MG63 (cell line): Measurements from ENCODE around the gene IGSF22. TPM values are rescaled to one million over a fixed set of nuclear protein-coding genes. Genes with fewer than 3 reads are reported as not detected.

Experiments
- DNase-seq: peaks from one replicate; pipeline ENCODE4 v3.0.0-alpha.2; 2020
- H3K27me3 ChIP-seq: fragments of 250-450 bp; sonication (Bioruptor Pico); 2 replicates; pipeline ENCODE4 v1.5.1; 2020; ENCODE audit warnings: mild to moderate bottlenecking, moderate library complexity
- H3K36me3 ChIP-seq: fragments of 250-450 bp; sonication (Bioruptor Pico); 2 replicates; pipeline ENCODE4 v1.5.1; 2020; ENCODE audit warnings: mild to moderate bottlenecking, moderate library complexity
- H3K4me3 ChIP-seq: fragments of 250-450 bp; sonication (Bioruptor Pico); 2 replicates; pipeline ENCODE4 v1.5.1; 2020; ENCODE audit warnings: mild to moderate bottlenecking, moderate library complexity
- H3K9me3 ChIP-seq: fragments of 250-450 bp; sonication (Bioruptor Pico); 2 replicates; pipeline ENCODE4 v1.5.1; 2020; ENCODE audit warnings: mild to moderate bottlenecking, moderate library complexity
- total RNA-seq: library from RNA; depleted of rRNA; stranded (reverse); fragments of >200 nt; shearing (Covaris generic); gene quantifications from 2 replicates; pipeline ENCODE4 v1.2.3, GENCODE V29; 2014; ENCODE audit warnings: low replicate concordance

The IGSF22 gene
- total RNA-seq, 1 experiment from 2014 or later = not detected

DNA sequence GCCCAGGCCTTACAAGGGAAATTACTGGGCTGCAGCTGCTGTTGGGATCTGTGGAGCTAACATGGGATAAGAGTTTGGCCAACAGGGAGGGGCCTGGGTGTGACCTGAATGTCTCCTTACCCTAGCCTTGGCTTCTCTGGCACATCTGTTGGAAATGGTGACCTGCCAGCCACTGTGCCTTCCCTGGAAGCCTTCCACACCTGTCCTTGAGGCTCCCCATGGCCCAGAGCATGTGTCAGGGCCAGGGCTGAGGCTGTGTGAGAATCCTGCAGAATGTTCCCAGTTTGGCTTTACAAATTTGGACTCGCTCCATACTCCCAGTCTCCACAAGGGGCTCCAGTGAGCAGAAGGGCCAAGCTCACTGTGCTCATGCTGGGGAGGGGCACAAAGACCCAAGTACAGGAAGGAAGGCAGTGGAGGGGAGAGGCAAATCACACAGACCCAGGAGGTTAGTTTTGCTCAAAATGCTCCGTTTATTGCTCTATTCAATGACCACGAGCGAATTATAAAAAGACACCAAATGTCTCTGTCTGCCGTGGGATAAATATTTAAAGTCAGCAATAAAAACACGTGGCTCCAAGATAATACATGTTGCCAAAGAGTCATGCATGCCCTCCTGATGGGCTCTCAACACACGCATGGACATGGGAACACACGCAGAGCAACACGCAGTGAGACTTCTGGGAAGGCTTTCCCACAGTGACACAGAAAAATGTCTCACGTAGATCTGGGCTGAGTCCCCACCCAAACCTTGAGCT, 1.7 kb upstream of the IGSF22 start:
- Histone ChIP-seq H3K4me3 (no peak overlapping the region), H3K36me3 (no peaks in the 10 kb centered on the region), H3K27me3 (no peaks in the 10 kb centered on the region), H3K9me3 (no peaks in the 10 kb centered on the region)
- DNase-seq = peak; percentile 30

DNA sequence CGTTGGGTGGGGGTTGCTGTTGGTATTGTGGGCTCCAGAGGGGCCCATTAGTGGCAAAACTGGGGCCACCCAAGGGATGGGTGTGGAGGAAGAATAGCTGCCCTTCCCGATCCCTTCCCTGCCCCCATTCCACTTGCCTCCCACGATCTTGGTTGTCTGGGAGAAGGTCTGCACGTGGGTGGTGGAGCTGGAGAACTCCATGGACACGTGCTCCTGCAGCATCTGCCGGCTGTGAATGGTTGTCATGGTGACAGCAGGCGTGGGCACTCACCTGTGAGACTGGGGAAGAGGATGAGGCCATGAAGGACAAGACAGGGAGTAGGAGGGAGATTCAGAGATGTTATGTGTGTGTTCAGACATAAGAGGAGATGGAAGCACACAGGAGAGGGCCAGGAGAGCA, 2.0 kb downstream of the IGSF22 start:
- no peaks in the 10 kb centered on the region for H3K36me3 ChIP-seq
- no peaks in the 10 kb centered on the region for H3K9me3 ChIP-seq
- DNase-seq = no peak
- no peaks in the 10 kb centered on the region for H3K27me3 ChIP-seq
- H3K4me3 ChIP-seq = no peak overlapping the region

DNA sequence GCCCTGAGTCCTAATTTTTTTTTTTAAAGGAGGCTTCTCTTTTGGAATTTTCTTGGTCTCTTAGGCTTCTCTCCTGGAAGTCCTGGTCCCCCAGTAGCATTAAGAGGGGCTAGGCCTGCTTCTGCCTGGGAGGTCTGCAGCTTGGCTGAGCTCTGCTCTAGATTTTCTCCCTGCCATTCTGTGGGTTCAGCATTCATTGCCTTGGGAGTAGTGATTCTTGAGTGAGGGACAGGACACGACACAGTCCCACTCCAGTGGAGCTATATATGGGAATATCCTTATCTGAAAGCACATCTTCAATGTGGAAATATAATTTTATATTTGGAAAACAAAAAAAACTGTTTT, 3.7 kb downstream of the IGSF22 start:
- DNase-seq = no peak
- H3K4me3 ChIP-seq = no peak overlapping the region
- H3K36me3 ChIP-seq = no peaks in the 10 kb centered on the region
- H3K27me3 ChIP-seq = no peaks in the 10 kb centered on the region
- no peaks in the 10 kb centered on the region for H3K9me3 ChIP-seq

DNA sequence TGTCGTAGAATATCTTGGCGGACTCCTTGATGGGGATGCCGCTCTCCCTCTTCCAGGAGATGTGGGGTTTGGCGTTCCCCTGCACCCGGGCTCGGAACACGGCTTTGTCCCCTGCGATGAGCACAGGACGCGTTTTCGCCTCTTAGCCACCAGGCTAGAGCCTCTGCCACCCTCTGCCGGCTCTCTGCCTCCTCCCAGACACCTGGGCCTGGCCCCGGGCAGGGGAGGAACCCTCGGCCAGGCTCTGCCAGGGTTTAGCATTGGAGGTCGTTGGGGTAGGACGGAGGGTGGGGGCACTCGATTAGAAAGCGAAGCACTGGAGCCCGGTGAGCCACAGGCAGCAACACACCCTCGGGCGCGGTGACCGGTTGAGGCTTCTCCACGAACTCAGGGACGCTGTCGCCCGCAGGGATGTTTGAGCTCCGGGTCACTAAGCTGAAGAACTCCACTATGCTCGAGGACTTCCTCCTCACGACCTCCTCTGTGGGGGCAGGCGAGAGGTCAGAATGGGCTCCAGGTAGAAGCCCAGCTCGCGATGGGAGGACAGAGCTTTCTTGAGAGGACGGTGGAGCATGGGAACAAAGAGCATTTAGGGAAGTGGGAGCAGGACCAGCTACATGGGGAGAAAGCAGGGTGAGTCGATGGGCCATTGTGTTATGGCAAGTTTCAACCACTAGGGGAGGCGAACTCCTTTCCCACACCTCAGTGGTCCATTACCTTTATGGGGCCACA, 4.3 kb downstream of the IGSF22 start:
- DNase-seq = no peak
- Histone ChIP-seq H3K36me3 (no peaks in the 10 kb centered on the region), H3K4me3 (no peak overlapping the region), H3K27me3 (no peaks in the 10 kb centered on the region), H3K9me3 (no peaks in the 10 kb centered on the region)

DNA sequence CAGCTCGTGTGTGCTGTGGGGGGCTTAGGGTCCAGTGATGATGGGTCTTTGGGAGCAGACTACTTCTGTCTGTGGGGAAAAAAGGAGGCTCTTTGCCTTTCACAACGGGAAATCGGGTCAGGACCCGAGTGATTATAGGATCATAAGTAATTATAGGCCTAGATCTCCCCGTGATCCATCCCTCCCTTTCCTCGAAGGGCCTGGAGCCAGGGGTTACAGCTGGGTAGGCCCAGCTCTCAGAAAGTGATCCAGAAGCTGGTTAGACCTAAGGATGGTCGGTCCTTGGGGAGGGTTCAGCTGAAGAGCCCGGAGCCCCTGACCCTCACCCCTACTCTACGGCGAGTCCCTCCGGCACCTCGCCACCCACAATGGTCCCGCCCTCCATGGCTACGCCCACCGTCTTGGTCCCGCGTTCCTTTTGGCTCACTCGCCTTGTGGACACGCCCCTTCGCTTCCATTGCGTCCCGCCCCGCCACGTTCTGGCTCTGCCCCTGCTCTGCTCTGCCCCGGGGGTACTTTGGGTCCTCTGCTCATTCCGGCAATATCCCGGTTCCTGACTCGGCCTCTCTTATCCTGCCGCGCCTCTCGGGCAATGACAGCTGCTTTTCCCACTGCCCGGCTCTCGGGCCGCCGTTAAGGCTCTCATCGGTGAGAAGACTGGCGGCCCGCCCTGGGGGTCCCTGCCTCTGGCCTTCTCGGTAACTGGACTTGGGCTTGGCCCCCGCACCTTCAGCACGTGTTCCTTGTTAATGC, 5.0 kb downstream of the IGSF22 start:
- Histone ChIP-seq H3K36me3 (no peaks in the 10 kb centered on the region), H3K9me3 (no peaks in the 10 kb centered on the region), H3K27me3 (no peaks in the 10 kb centered on the region), H3K4me3 (no peak overlapping the region)
- no peak for DNase-seq

DNA sequence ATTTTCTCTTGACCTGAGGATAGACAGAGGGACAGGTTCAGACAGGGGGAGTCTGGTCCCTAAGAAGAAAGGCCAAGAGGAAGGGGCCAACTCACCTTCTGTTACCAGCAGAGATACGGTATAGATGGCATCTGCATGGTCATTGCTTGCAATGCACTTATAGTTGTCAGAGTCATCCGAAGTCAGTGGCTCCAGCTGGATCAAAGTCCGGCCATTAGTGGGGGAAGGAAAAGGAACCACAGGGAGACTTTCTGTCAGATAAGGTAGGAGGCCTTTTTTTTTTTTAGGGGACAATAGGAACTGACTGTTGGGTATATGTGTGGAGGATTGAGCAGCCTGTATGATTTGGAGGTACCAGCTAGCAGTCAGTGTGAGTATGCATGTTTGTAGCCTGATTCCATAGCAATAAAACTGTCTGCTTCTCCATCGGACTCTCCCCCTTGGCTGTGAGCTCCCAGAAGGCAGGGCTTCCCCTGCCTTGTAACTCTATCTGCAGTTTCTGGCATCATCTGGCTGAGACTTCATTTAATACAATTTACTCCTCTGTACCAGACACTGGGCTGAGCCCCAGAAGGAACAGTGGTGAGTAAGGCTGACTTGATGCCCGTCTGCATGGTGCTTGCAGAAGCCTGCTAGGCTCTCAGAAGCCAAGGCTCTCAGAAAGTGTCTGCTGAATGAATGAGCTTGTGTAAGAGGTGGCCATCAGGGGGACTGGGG, 5.7 kb downstream of the IGSF22 start:
- no peak overlapping the region for H3K4me3 ChIP-seq
- no peaks in the 10 kb centered on the region for H3K27me3 ChIP-seq
- H3K36me3 ChIP-seq = no peaks in the 10 kb centered on the region
- peak; percentile 47 for DNase-seq
- no peaks in the 10 kb centered on the region for H3K9me3 ChIP-seq

DNA sequence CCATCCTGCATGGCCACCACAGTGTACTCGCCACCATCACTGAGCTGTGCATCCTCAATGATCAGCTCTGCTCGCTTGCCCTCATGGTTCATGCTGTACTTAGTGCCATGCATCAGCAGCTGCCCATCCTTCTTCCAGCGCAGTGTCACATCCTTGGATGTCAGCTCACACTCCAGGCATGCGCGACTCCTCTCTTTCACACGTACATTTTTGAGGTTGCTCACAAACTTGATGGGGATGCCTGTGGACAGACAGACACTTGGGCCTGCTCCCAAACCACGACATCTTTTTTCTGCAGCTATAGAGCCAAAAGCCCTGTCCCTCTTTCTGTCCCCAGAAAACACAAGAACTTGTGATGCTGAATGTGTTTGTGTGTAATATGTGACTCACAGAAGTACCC, 10.5 kb downstream of the IGSF22 start:
- Histone ChIP-seq H3K36me3 (no peaks in the 10 kb centered on the region), H3K27me3 (no peaks in the 10 kb centered on the region), H3K9me3 (no peaks in the 10 kb centered on the region), H3K4me3 (no peak overlapping the region)
- DNase-seq = no peak

DNA sequence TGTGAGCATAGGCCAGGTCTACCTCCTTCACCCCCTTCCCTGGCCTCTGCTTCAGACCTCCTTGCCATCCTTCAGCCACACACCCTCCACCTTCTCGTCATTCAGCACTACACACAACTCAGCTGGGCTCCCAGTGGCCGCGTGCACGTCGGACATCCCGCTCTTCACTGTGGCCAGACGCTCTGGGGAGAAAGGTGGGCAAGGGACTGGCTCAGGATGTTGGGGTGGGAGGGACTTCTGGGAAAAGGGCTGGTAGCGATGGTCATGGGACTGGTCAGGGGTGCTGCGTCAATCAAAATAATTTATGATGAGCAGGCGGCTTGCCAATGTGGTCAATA, 11.6 kb downstream of the IGSF22 start:
- no peaks in the 10 kb centered on the region for H3K9me3 ChIP-seq
- H3K4me3 ChIP-seq = no peak overlapping the region
- DNase-seq = no peak
- H3K36me3 ChIP-seq = no peaks in the 10 kb centered on the region
- no peaks in the 10 kb centered on the region for H3K27me3 ChIP-seq

DNA sequence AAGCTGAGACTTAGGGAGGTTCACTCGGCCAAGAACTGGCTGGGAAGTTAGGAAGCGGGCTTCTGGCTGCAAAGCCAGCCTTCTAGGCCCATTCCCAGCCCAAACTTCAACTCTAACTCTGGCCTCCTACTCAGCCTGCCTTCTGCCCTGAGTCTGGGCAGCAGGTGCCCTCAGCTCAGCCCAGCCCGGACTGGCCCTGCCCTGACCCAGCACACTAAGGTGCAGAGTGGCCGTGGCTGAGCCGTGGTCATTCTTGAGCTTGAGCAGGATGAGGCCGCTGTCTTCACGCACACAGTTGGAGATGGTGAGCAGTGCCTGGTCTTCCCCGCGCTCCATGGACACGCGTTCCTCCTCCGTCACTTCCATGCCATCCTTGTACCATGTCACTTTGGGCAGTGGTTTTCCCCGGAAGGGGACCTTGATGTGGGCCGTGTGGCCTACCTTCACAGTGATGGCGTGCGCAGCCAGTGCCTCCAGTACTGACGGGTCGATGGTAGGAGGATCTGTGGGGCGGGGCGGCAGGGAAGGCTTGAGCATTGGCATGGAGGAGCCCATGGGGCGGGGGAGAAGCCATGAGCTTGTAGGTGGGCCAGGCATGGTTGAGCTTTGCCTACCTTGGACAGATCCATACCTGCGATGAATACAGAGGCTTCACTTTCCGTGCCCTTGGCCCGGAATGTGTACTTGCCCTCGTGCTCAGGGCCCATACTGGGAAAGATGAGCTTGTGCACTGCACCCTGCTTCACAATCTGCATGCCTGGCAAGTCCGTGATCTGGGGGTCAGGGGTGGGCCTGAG, 12.1 kb downstream of the IGSF22 start:
- no peaks in the 10 kb centered on the region for H3K9me3 ChIP-seq
- H3K27me3 ChIP-seq = no peaks in the 10 kb centered on the region
- no peak for DNase-seq
- H3K4me3 ChIP-seq = no peak overlapping the region
- no peaks in the 10 kb centered on the region for H3K36me3 ChIP-seq

DNA sequence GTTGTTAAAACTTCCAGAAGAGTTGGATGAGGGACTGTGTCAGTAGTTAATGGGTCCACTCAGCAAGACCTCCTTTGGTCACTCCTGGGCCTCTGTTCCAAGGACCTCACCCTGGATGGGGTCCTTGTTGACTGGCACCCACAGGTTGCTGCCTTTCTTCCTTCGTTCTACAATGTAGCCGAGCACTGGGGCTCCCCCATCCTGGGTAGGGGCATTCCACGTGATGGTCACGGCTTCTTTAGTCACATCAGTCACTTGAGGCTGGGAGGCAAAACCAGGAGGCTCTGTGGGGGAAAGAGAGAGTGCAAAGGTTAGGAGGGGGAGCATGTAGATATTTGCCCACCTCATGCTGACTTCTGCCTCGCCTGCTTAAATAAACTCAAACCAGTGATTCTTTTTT, 15.4 kb downstream of the IGSF22 start:
- no peak for DNase-seq
- no peaks in the 10 kb centered on the region for H3K9me3 ChIP-seq
- H3K36me3 ChIP-seq = no peaks in the 10 kb centered on the region
- H3K4me3 ChIP-seq = no peak overlapping the region
- H3K27me3 ChIP-seq = no peaks in the 10 kb centered on the region

DNA sequence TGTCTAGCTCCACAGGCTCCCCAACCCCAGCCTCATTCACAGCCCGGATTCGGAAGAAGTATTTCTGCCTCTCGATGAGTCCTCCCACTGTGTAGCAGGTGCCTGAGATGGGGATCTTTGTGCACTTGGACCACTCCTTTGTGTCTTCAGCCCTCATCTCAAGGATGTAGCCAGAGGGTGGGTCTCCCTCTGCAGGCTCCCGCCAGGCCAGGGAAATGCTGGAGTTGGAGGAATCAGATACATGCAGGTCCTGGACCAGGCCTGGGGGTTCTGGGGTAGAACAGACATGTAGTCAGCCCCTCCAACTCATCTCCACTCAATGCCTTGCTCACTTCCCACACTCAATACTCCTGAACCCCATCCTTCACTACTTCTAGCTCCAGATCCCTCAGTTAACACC, 16.6 kb downstream of the IGSF22 start:
- Histone ChIP-seq H3K27me3 (no peaks in the 10 kb centered on the region), H3K4me3 (no peak overlapping the region), H3K36me3 (no peaks in the 10 kb centered on the region), H3K9me3 (no peaks in the 10 kb centered on the region)
- DNase-seq = no peak

DNA sequence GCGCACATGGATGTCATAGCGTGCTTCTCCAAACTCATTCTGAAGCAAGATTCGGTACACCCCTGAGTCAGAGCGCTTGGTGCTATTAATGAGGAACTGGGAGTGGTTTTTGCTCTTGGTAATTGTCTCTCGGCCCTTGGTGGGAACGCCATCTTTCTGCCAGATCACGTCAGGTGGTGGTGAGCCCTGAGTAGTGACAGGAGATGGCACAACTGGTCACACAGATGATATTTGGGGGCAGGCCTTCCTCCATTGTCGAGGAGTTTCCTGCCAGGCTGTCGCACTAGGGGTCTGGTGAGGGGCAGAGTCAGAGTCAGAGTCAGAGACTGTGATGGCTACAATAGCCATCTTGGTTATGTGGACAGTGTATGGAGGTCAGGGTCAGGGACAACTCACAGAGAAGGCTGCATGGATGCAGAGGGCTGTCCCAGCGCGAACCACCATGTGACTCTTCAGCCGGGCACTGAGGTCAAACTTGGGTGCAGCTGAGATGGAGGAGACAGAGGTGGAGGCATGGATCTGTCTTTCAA, 18.1 kb downstream of the IGSF22 start:
- no peaks in the 10 kb centered on the region for H3K36me3 ChIP-seq
- DNase-seq = no peak
- H3K9me3 ChIP-seq = no peaks in the 10 kb centered on the region

DNA sequence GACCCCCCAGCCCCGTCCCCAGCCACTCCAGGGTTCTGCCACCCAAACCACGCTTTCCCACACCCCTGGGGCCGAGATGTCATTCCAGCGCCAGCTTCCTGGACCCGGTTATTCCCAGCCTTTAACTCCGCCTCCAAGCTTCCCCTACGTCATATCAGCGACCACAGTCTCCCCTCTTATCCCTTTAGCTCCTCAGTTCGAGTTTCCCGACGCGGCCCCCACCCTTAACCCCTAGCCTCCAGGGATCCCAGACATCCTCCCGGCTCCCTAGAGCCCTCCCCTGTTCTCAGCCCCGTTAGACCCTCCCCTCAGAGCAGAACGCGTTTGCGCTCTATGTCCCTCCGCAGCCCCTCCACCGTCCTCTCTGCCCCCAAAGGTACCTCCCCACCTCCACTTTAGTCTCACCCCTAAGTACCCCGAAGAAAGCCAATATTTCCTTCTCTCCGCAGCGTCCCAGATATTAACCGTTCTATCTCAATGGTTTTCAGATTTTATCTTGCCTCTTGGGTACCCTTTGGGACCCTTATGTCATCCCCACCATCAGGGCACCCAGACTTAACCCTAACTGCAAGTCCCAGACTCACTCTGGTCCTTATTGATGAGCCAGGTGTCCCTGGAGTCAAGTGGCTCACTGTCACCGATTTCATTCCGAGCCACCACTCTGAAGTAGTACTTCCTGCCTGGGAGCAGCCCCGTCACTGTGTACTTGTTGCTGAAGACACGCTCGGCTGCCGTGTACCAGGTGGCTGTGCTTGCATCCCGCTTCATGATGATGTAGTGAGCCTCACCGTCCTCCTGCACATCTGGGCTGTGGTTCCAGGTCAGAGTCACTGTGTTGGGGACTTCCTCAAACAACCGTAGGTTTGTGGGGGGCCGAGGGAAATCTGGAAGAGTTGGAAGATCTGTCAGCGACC, 19.4 kb downstream of the IGSF22 start:
- Histone ChIP-seq H3K9me3 (no peaks in the 10 kb centered on the region), H3K4me3 (no peak overlapping the region), H3K27me3 (no peaks in the 10 kb centered on the region), H3K36me3 (no peaks in the 10 kb centered on the region)
- no peak for DNase-seq

More for the DNA sequence above, 18.1 kb downstream of the IGSF22 start:
- H3K27me3 ChIP-seq = no peaks in the 10 kb centered on the region
- H3K4me3 ChIP-seq = no peak overlapping the region

DNA sequence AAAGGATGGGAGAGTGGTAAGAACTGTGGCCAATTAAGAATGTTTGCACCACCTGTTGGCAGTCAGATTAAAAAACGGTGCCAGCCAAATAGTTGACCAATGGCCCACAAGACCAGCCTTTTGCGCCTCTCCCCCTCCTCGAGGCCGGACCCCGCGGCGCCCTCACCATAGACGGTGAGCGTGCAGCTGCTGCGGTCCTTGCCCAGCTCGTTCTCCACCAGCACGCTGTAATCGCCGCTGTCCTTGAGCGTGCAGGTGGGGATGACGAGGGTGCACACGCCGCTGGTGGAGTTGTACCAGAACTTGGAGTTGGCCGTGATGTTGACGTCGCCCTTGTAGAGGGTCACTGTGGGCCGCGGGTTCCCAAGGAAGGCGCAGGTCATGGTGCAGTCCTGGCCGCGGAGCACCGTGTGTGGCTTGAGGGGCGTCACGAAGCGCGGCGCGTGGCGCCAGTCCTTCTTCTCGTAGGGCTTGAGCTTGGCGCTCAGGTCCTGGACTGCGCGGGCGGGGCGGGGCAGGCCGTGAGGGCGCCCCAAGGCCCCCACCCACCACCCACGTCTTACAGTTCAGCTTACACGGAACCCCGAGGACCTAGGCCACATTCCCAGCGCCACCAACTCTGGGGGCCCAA, 20.2 kb downstream of the IGSF22 start:
- Histone ChIP-seq H3K4me3 (no peak overlapping the region), H3K9me3 (no peaks in the 10 kb centered on the region), H3K36me3 (no peaks in the 10 kb centered on the region), H3K27me3 (no peaks in the 10 kb centered on the region)
- DNase-seq = no peak

DNA sequence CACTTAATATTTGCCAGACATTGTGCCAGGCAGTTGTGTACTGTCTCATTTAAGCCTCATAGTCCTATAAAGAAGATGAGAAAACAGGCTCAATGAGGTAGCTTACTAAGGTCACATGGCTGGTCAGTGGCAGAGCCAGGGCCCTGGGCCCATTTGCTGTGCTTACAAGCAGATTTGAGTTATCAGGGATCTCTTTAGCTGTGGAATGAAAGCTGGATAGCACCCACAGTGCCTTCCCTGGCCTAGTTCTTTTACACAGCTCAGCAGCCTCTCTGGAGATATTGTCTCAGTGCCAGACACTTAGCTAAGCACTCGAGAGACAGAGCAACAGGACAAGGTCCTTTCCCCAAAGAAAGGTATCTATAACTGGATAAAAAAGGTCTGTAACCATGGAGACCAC, 21.3 kb downstream of the IGSF22 start:
- no peak for DNase-seq
- Histone ChIP-seq H3K27me3 (no peaks in the 10 kb centered on the region), H3K4me3 (no peak overlapping the region)

More for the DNA sequence above, 21.3 kb downstream of the IGSF22 start:
- no peaks in the 10 kb centered on the region for H3K36me3 ChIP-seq
- H3K9me3 ChIP-seq = no peaks in the 10 kb centered on the region
